Aorta (tissue), 5 donors: ENCODE data around the gene PAX5. TPM values are rescaled to one million over a fixed set of nuclear protein-coding genes. Genes with fewer than 3 reads are reported as not detected.

Experiments
- ATAC-seq: fragments of 200-7000 bp; cut with Tn5 transposase; one replicate; pipeline ENCODE4 v1.9.1; 2022; ENCODE audit warnings: moderate library complexity; ENCODE audit not compliant: low FRiP score
- DNase-seq, 2 donors: peaks; one replicate each; pipeline ENCODE4 v3.0.0-alpha.2; 2020
- H3K27ac ChIP-seq, 2 donors: one replicate each; pipeline ENCODE4 v1.5.1; 2013; ENCODE audit warnings: low read length in 2 of 2, mild to moderate bottlenecking in 2 of 2, moderate library complexity in 2 of 2, control low read depth in 1 of 2, inconsistent platforms in 1 of 2, low read depth in 1 of 2
- H3K27me3 ChIP-seq, 2 donors: one replicate each; pipeline ENCODE4 v1.6.1; 2013; ENCODE audit warnings: control low read depth in 1 of 2, low read length in 1 of 2, mild to moderate bottlenecking in 1 of 2, moderate library complexity in 1 of 2; ENCODE audit not compliant: insufficient read depth in 2 of 2, control insufficient read depth in 1 of 2
- H3K36me3 ChIP-seq, 2 donors: one replicate each; pipeline ENCODE4 v1.6.1; 2013; ENCODE audit warnings: control low read depth in 1 of 2, low read length in 1 of 2, mild to moderate bottlenecking in 1 of 2; ENCODE audit not compliant: insufficient read depth in 2 of 2, control insufficient read depth in 1 of 2
- H3K4me1 ChIP-seq, 2 donors: one replicate each; pipeline ENCODE4 v1.6.1; 2013; ENCODE audit warnings: low read length in 2 of 2, control low read depth in 1 of 2, mild to moderate bottlenecking in 1 of 2, moderate library complexity in 1 of 2; ENCODE audit not compliant: insufficient read depth in 2 of 2, control insufficient read depth in 1 of 2
- H3K4me3 ChIP-seq, 2 donors: one replicate each; pipeline ENCODE4 v1.5.1; 2013; ENCODE audit warnings: low read length in 2 of 2, control low read depth in 1 of 2, mild to moderate bottlenecking in 1 of 2
- H3K9me3 ChIP-seq: one replicate; pipeline ENCODE4 v1.6.1; 2013; ENCODE audit warnings: mild to moderate bottlenecking, low read length; ENCODE audit not compliant: control insufficient read depth
- WGBS, 2 donors: extraction: QIAGEN DNeasy Blood & Tissue Kit; methylation state at CpG; one replicate each; pipeline ENCODE4 v1.1.7; 2013; 5-methylcytosine and 5-hydroxymethylcytosine counted together
- intact Hi-C, 2 donors: fragments of 100-400 bp; cut with DNase I; formaldehyde crosslinking; loops; one replicate each; pipeline versions ENCODE4 v1.14.2 to v1.15.0; 2022
- polyA plus RNA-seq, 2 donors: library from polyadenylated mRNA; stranded (reverse); fragments of 200-250 nt; gene quantifications; one replicate each; pipeline ENCODE4 v1.2.3, GENCODE V29; 2013
- total RNA-seq, 2 donors: library from RNA; stranded (reverse); fragmentation: NEBNext Ultra II Directional; extraction: Animal tissue kit (Norgen Biotek cat#: 25700); gene quantifications; one replicate each; pipeline ENCODE4 v1.2.1, GENCODE V29; 2021
- donor health status: healthy with polysubstance abuse.
- donor health status: Bipolar disorder and iron deficiency.
- donor health status: DM: no; HTN: no; CAD: no.
- donor health status: DM: no; HTN: no; CAD: no.
- donor health status: DM: yes; HTN: yes; CAD: no.

PAX5 gene
- total and polyA plus RNA-seq, 4 donors: under 0.01 to 0.81 (median 0.40) TPM

- Histone ChIP-seq H3K27ac (no peak overlapping the region), H3K4me1 (no peaks in the 10 kb centered on the region), H3K4me3 (no peak overlapping the region), H3K36me3 (no peaks in the 10 kb centered on the region), H3K27me3 (peaks cover 0 to 2% of the 10 kb centered on the region in 2 donors), H3K9me3 (no peaks in the 10 kb centered on the region)
- ATAC-seq (no peak), DNase-seq (no peak)
- 0 to 3% methylated on average over 23 of the region's 23 CpGs for WGBS, 2 donors
- intact Hi-C loops: no loop called here
Measured at GRCh38 chr9:37029304-37029775, 4.7 kb downstream of the PAX5 start.

- no peaks in the 10 kb centered on the region for H3K9me3 ChIP-seq
- intact Hi-C loops: no loop called here
- ATAC-seq: no peak
- H3K27me3 ChIP-seq: peaks cover 0 to 2% of the 10 kb centered on the region in 2 donors
- no peaks in the 10 kb centered on the region for H3K36me3 ChIP-seq
- no peak overlapping the region for H3K27ac ChIP-seq
- H3K4me1 ChIP-seq: no peaks in the 10 kb centered on the region
- 7 to 8% methylated on average over 22 of the region's 22 CpGs for WGBS, 2 donors
- no peak for DNase-seq
- no peak overlapping the region for H3K4me3 ChIP-seq
Measured at GRCh38 chr9:37028420-37029031, 5.5 kb downstream of the PAX5 start.

- H3K27me3 ChIP-seq: peaks cover 0 to 2% of the 10 kb centered on the region in 2 donors
- 1 to 3% methylated on average over 54 to 58 of the region's 58 CpGs for WGBS, 2 donors
- peak; percentile 87 to 93 for DNase-seq
- no peaks in the 10 kb centered on the region for H3K4me1 ChIP-seq
- no peak overlapping the region for H3K4me3 ChIP-seq
- H3K36me3 ChIP-seq: no peaks in the 10 kb centered on the region
- intact Hi-C loops: no loop called here
- no peaks in the 10 kb centered on the region for H3K9me3 ChIP-seq
- H3K27ac ChIP-seq: no peak overlapping the region
- peak; percentile 87 for ATAC-seq
Measured at GRCh38 chr9:37027582-37028419, 6.3 kb downstream of the PAX5 start.

DNA sequence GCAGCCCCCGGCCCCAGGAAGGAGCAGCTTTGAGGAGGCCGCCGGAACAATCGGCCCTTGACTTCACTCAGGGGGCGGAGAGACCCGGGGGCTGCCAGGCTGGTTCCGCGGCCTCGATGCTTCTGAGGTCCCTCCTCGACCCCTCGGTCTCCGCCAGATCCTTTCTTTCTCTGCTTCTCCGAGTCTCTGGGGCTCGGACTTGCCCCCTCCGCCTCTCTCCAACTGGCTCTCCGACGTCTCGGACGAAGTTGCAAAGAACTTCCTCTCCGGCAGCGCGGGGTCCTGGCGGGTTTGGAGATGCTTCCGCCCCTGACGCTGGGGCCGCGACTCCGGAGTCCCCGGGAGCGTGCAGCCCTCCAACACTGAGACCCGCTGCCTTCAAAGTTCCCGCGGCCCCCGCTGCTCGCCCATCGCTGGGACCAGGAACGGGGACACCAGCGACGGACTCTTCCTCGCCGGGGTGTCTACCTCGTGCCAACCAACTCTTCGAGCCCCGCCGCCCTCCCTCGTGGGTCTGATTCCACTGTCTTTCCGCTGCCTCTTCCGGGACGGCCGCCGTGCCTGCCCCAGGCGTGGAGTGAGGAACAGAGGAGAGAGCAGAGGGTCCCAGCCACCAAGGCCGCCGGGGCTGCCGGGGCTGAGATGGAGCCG is 7.0 kb downstream of the PAX5 start:
- Histone ChIP-seq H3K4me1 (no peaks in the 10 kb centered on the region), H3K27me3 (no peaks in the 10 kb centered on the region), H3K36me3 (no peaks in the 10 kb centered on the region), H3K9me3 (no peaks in the 10 kb centered on the region), H3K4me3 (no peak overlapping the region), H3K27ac (no peak overlapping the region)
- ATAC-seq (no peak), DNase-seq (no peak)
- intact Hi-C loops: no loop called here
- 1% methylated on average over 49 to 56 of the region's 56 CpGs for WGBS, 2 donors

DNA sequence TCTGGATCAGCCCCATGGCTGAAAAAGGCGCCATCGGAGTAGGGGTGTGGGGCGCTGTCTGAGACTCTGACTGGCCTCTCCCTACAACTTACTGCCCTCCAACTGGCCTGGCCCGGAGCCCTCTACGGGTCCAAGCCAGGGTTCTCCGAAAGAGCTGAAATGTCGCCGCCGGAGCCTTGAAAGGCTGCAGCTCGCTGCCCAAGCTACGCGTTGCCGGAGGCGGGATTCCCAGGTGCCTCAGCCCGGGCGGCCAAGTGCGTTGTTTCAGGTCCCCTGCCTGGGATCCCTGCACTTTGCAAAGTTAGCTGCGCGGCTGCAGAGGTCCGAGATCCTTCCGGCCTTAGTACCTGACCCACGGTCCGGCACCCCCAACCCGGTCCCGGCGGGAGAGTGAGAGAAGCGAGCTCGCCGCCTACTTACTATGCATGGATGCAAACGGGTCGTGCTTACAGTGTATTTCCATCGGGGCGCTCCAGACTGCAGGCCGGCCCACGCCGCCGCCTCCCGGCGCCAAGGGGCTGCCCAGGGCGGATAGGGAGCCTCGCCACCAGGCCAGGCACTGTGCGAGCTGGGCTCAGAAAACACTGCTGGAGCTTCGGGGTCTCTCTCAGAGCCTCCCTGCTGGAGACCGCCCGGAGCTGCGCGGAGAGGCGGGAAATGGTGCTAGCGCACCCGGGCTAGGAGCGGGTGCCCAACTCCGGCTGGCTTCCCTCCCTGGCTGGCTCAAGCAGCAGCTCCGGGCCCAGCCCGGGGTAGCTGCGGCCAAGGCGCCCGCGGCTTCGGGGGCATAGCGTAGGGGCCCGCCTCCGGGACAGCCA is 7.7 kb downstream of the PAX5 start:
- 2% methylated on average over 52 to 62 of the region's 62 CpGs for WGBS, 2 donors
- H3K27me3 ChIP-seq: no peaks in the 10 kb centered on the region
- DNase-seq (no peak), ATAC-seq (no peak)
- no peak overlapping the region for H3K4me3 ChIP-seq
- H3K9me3 ChIP-seq: no peaks in the 10 kb centered on the region
- no peak overlapping the region for H3K27ac ChIP-seq
- no peaks in the 10 kb centered on the region for H3K4me1 ChIP-seq
- H3K36me3 ChIP-seq: no peaks in the 10 kb centered on the region
- intact Hi-C loops: no loop called here

DNA sequence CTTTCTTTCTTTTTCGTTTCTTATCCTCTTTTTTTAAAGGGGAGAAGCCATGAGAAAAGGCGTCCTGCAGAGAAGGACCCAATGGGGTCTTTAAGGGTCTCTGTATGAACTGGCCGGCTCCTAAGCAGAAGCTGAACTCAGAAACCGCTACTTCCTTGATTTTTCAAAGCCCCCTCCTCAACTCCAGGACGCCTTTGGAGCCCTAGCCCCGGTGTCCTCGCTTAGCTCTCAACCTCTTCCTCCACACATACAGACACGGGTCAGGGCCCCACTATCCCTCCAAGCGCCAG is 8.3 kb downstream of the PAX5 start:
- no peaks in the 10 kb centered on the region for H3K4me1 ChIP-seq
- no peak overlapping the region for H3K27ac ChIP-seq
- H3K9me3 ChIP-seq: no peaks in the 10 kb centered on the region
- intact Hi-C loops: no loop called here
- H3K36me3 ChIP-seq: no peaks in the 10 kb centered on the region
- no peak for ATAC-seq
- DNase-seq: no peak
- no peak overlapping the region for H3K4me3 ChIP-seq
- no peaks in the 10 kb centered on the region for H3K27me3 ChIP-seq
- WGBS, 2 donors: 2 to 4% methylated on average over 9 of the region's 9 CpGs

GRCh38 chr9:37025071-37025822 is 8.8 kb downstream of the PAX5 start:
- no peaks in the 10 kb centered on the region for H3K9me3 ChIP-seq
- H3K4me3 ChIP-seq: no peak overlapping the region
- intact Hi-C loops: no loop called here
- no peaks in the 10 kb centered on the region for H3K36me3 ChIP-seq
- DNase-seq: no peak
- H3K27ac ChIP-seq: no peak overlapping the region
- WGBS, 2 donors: 4 to 5% methylated on average over 34 to 36 of the region's 36 CpGs
- H3K27me3 ChIP-seq: no peaks in the 10 kb centered on the region
- no peaks in the 10 kb centered on the region for H3K4me1 ChIP-seq
- ATAC-seq: no peak

DNA sequence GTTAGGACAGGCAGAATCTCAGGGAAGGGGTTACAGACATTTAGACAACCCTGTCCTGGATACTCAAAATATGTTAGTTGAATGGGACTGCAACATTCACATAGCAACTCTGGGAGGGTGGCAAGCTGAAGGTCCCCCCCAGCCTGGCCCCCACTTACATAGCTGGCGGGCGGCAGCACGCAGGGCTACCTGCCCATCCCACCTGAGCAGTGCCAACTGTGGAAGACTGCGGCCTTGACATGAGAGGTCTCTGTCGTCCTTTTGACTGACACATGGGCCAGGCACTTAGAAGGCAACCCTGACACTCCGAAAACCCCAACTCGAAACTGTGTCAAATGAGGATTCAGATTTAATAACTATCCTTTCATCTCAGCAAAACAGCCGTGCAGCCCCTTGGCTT is 16.5 kb downstream of the PAX5 start:
- Histone ChIP-seq H3K36me3 (no peaks in the 10 kb centered on the region), H3K4me1 (no peaks in the 10 kb centered on the region), H3K9me3 (peaks cover 1% of the 10 kb centered on the region), H3K27me3 (peaks cover 0 to 2% of the 10 kb centered on the region in 2 donors), H3K27ac (no peak overlapping the region), H3K4me3 (no peak overlapping the region)
- intact Hi-C loops: no loop called here
- 86 to 89% methylated on average over 8 of the region's 8 CpGs for WGBS, 2 donors
- DNase-seq: no peak
- ATAC-seq: no peak
